Esophagus squamous epithelium (tissue), 4 donors: Measurements from ENCODE around the gene MALL.
"Not testable (repeated sequence)": the region's sequence is repeated elsewhere in the genome, so short reads cannot be mapped to it uniquely, and the experiment has no call there.

ENCODE experiments used
- POLR2A ChIP-seq, 4 donors: fragments of 450-650 bp; IDR thresholded peaks; one replicate each; pipeline ENCODE4 v1.6.1; 2017; ENCODE audit warnings: antibody characterized with exemption in 4 of 4, mild to moderate bottlenecking in 4 of 4, moderate library complexity in 3 of 4
- TF ChIP-seq, protein P1 (sequence below), 6 experiments: fragments of 450-650 bp in 4 of 6; fragments of 200-600 bp in 2 of 6; sonication (generic) in 2 of 6; IDR thresholded peaks; one replicate each; pipeline ENCODE4 v1.5.1; 2016 to 2019; ENCODE audit warnings: antibody characterized with exemption in 6 of 6, mild to moderate bottlenecking in 4 of 6, moderate library complexity in 4 of 6

DNA sequence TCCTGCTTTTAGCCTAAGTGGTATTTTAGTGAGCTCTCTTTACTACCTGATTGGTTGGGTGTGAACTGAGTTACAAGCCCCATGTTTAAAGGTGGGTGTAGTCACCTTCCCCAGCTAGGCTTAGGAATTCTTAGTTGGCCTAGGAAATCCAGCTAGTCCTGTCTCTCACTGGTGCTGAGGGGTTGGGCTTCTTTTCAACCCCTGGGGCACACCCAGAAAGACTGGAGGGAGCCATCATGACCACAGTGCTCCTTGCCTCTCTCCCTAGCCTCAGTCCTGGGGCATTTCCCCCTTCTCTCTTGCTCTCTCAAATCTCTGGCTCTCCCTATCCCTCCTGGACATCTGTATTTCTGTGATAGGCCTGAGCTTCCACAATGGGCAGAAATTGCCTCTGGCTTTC, 57.6 kb downstream of the MALL start:
- TF ChIP-seq, protein P1, sequence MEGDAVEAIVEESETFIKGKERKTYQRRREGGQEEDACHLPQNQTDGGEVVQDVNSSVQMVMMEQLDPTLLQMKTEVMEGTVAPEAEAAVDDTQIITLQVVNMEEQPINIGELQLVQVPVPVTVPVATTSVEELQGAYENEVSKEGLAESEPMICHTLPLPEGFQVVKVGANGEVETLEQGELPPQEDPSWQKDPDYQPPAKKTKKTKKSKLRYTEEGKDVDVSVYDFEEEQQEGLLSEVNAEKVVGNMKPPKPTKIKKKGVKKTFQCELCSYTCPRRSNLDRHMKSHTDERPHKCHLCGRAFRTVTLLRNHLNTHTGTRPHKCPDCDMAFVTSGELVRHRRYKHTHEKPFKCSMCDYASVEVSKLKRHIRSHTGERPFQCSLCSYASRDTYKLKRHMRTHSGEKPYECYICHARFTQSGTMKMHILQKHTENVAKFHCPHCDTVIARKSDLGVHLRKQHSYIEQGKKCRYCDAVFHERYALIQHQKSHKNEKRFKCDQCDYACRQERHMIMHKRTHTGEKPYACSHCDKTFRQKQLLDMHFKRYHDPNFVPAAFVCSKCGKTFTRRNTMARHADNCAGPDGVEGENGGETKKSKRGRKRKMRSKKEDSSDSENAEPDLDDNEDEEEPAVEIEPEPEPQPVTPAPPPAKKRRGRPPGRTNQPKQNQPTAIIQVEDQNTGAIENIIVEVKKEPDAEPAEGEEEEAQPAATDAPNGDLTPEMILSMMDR (IDR thresholded peaks at IDR 0.05) = not testable (repeated sequence)
- not testable (repeated sequence) for TF ChIP-seq POLR2A (IDR thresholded peaks at IDR 0.05)
